Putamen (tissue), 1 donor: ENCODE results near the gene OR51T1.

ENCODE experiments used
- DNase-seq: peaks from one replicate; pipeline ENCODE4 v3.0.0-alpha.2; 2016; ENCODE audit warnings: low spot score

OR51T1 gene

GRCh38 chr11:4926608-4927007 lies 44.9 kb downstream of the OR51T1 start:
- DNase-seq, result no peak
